ENCODE data around the gene SLC6A7.

Gene SLC6A7

DNA sequence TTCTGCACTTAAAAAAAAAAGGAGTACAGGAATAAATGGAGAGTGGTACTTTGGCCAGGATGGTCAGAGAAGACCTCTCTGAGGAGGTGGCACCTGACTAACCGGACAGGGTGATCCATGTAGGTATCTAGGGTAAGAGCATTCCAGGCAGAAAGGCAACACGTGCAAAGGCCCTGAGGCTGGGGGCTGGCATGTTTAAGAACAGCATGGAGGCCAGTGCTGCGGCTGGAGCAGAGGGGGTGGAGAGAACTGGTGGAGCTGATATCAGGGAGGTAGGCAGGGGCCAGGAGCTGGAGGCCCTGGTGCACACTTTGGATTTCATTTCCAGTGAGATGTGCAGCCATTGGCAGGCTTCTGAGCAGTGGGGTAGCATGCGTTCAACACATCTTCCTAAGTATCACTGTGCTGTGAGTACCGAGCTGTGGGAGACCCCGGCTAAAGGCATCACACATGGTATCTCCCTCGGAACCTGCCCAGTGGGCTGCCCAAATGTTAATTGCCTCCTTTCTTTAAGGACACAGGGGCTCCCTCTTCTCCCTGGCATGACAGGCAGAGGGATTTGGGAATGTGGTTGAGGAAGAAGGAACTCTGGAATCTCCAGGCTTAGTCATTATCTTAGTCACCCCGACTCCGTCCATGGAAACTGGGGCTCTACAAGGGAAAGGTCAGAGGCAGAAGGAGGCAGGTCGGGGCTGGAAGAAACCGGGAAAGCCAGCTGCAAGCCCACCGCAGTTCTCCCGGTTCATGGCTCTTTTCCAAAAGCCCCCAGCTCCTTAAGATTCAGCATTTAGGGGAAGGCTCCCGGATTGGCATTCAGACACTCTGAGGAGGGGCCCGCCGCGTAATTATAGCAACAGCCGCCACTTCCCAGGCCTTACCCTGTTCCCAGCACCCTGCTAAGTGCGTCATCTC is 18.6 kb downstream of the SLC6A7 start:
- no peak overlapping the region for H3K14ac ChIP-seq (ENCODE audit: low read length in 2 of 2)
- H4K8ac ChIP-seq (ENCODE audit: low read length), result no peak overlapping the region
- H2BK15ac ChIP-seq (ENCODE audit: low read depth, poor library complexity, severe bottlenecking), result no peak overlapping the region
- no peaks in the 10 kb centered on the region for H3K27me3 ChIP-seq (ENCODE audit: control insufficient read depth in 1 of 2, insufficient read depth in 1 of 2, low read length in 2 of 2)
- no peak overlapping the region for H2BK120ac ChIP-seq (ENCODE audit: low read depth, low read length)
- peak overlapping the region in 1 of 2 experiments; percentile 17 for H3K4ac ChIP-seq (ENCODE audit: low read depth in 1 of 2, low read length in 2 of 2)
- no peak overlapping the region for H4K91ac ChIP-seq (ENCODE audit: low read length)
- H3K4me2 ChIP-seq (ENCODE audit: low read length, poor library complexity, severe bottlenecking), result no peak overlapping the region
- peaks cover 17% of the 10 kb centered on the region for H3K4me1 ChIP-seq (ENCODE audit: control insufficient read depth, insufficient read depth, low read depth, low read length)
- H3K23ac ChIP-seq (ENCODE audit: low read length in 2 of 2), result no peak overlapping the region
- H3K9me3 ChIP-seq (ENCODE audit: control insufficient read depth, low read length), result no peaks in the 10 kb centered on the region
- H2AFZ ChIP-seq (ENCODE audit: low read depth, low read length), result no peak overlapping the region
- no peaks in the 10 kb centered on the region for H3K36me3 ChIP-seq (ENCODE audit: control insufficient read depth in 1 of 2, insufficient read depth in 2 of 2, low read depth in 1 of 2, low read length in 2 of 2)
- H2AK5ac ChIP-seq (ENCODE audit: low read length, severe bottlenecking), result no peak overlapping the region
- H3K79me1 ChIP-seq (replicated peaks; ENCODE audit: low read length, poor library complexity, severe bottlenecking), result no peaks in the 10 kb centered on the region
- WGBS, result 73% methylated on average over 19 of the region's 19 CpGs
- H3K4me3 ChIP-seq (ENCODE audit: insufficient read depth in 1 of 2, low read depth in 1 of 2, low read length in 2 of 2), result no peak overlapping the region
- no peak overlapping the region for H2BK5ac ChIP-seq (ENCODE audit: low read depth, low read length, poor library complexity, severe bottlenecking)
- no peak overlapping the region for H3K27ac ChIP-seq (ENCODE audit: low read length, poor library complexity, severe bottlenecking)
- H2BK12ac ChIP-seq (ENCODE audit: low read length in 2 of 2), result no peak overlapping the region
- peak; percentile 79 for DNase-seq
- H3K18ac ChIP-seq (ENCODE audit: low read depth in 1 of 2, low read length in 2 of 2), result no peak overlapping the region
- peak overlapping the region; percentile 65 for H3K9ac ChIP-seq (ENCODE audit: low read length)

DNA sequence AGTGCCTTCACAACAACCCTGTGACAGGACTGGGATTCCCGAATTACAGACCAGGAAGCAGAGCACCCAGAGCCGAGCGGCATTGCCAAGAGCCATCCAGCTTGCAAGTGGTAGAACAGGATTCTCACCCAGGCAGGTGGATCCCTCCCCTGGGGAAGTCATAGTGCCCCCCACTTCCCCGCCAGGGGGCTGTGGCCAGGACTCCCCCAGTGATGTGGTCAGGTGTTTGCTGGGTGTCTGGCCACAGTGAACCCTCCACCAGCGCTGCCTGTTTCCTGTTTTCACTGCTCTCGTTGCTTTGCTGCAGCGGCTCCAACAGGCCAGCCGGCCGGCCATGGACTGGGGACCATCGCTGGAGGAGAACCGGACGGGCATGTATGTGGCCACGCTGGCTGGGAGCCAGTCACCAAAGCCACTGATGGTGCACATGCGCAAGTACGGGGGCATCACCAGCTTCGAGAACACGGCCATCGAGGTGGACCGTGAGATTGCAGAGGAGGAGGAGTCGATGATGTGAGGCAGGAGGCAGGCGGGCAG is 19.3 kb downstream of the SLC6A7 start:
- no peak overlapping the region for H3K4me2 ChIP-seq (ENCODE audit: low read length, poor library complexity, severe bottlenecking)
- peak; percentile 68 for DNase-seq
- H2BK5ac ChIP-seq (ENCODE audit: low read depth, low read length, poor library complexity, severe bottlenecking), result no peak overlapping the region
- H3K9ac ChIP-seq (ENCODE audit: low read length), result peak overlapping the region; percentile 65
- H3K36me3 ChIP-seq (ENCODE audit: control insufficient read depth in 1 of 2, insufficient read depth in 2 of 2, low read depth in 1 of 2, low read length in 2 of 2), result no peaks in the 10 kb centered on the region
- H2BK15ac ChIP-seq (ENCODE audit: low read depth, poor library complexity, severe bottlenecking), result no peak overlapping the region
- no peak overlapping the region for H3K27ac ChIP-seq (ENCODE audit: low read length, poor library complexity, severe bottlenecking)
- peak overlapping the region; percentile 42 for H4K8ac ChIP-seq (ENCODE audit: low read length)
- H3K4me1 ChIP-seq (ENCODE audit: control insufficient read depth, insufficient read depth, low read depth, low read length), result peaks cover 17% of the 10 kb centered on the region
- no peak overlapping the region for H3K18ac ChIP-seq (ENCODE audit: low read depth in 1 of 2, low read length in 2 of 2)
- no peak overlapping the region for H3K14ac ChIP-seq (ENCODE audit: low read length in 2 of 2)
- H3K79me1 ChIP-seq (replicated peaks; ENCODE audit: low read length, poor library complexity, severe bottlenecking), result no peaks in the 10 kb centered on the region
- no peak overlapping the region for H4K91ac ChIP-seq (ENCODE audit: low read length)
- H2BK120ac ChIP-seq (ENCODE audit: low read depth, low read length), result no peak overlapping the region
- peak overlapping the region in 1 of 2 experiments; percentile 17 for H3K4ac ChIP-seq (ENCODE audit: low read depth in 1 of 2, low read length in 2 of 2)
- no peak overlapping the region for H2AK5ac ChIP-seq (ENCODE audit: low read length, severe bottlenecking)
- no peak overlapping the region for H2BK12ac ChIP-seq (ENCODE audit: low read length in 2 of 2)
- no peak overlapping the region for H2AFZ ChIP-seq (ENCODE audit: low read depth, low read length)
- no peak overlapping the region for H3K23ac ChIP-seq (ENCODE audit: low read length in 2 of 2)
- H3K4me3 ChIP-seq (ENCODE audit: insufficient read depth in 1 of 2, low read depth in 1 of 2, low read length in 2 of 2), result no peak overlapping the region
- 89% methylated on average over 19 of the region's 21 CpGs for WGBS
- H3K27me3 ChIP-seq (ENCODE audit: control insufficient read depth in 1 of 2, insufficient read depth in 1 of 2, low read length in 2 of 2), result no peaks in the 10 kb centered on the region
- H3K9me3 ChIP-seq (ENCODE audit: control insufficient read depth, low read length), result no peaks in the 10 kb centered on the region

DNA sequence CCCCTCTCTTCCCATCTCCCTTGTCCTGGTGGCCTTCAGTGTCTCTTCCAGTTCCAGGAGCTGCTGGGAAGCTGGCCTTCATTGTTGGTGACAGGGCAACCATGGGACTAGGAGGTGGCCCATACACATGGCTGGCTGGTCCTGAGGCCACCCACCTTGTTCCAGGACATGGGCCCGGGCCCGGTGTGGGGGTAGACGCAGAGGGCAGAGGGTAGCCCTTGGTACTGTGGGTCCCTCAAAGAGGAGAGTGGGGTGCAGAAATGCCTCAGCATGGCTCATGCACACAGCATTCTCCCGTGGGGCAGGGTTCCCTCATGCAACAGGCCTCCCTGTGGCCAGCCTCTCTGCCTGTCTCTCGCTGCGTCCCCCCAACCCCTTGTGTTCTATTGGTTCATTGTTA is 20.8 kb downstream of the SLC6A7 start:
- H4K8ac ChIP-seq (ENCODE audit: low read length), result no peak overlapping the region
- H3K9me3 ChIP-seq (ENCODE audit: control insufficient read depth, low read length), result no peaks in the 10 kb centered on the region
- H3K79me1 ChIP-seq (replicated peaks; ENCODE audit: low read length, poor library complexity, severe bottlenecking), result no peaks in the 10 kb centered on the region
- peak overlapping the region; percentile 29 for H3K9ac ChIP-seq (ENCODE audit: low read length)
- WGBS, result 91% methylated on average over 4 of the region's 6 CpGs
- no peak overlapping the region for H3K4me2 ChIP-seq (ENCODE audit: low read length, poor library complexity, severe bottlenecking)
- H2BK15ac ChIP-seq (ENCODE audit: low read depth, poor library complexity, severe bottlenecking), result no peak overlapping the region
- no peak overlapping the region for H3K14ac ChIP-seq (ENCODE audit: low read length in 2 of 2)
- no peak overlapping the region for H2BK5ac ChIP-seq (ENCODE audit: low read depth, low read length, poor library complexity, severe bottlenecking)
- no peak overlapping the region for H3K4ac ChIP-seq (ENCODE audit: low read depth in 1 of 2, low read length in 2 of 2)
- no peak overlapping the region for H3K18ac ChIP-seq (ENCODE audit: low read depth in 1 of 2, low read length in 2 of 2)
- H3K4me1 ChIP-seq (ENCODE audit: control insufficient read depth, insufficient read depth, low read depth, low read length), result peaks cover 20% of the 10 kb centered on the region
- no peak for DNase-seq
- H2BK12ac ChIP-seq (ENCODE audit: low read length in 2 of 2), result no peak overlapping the region
- H3K4me3 ChIP-seq (ENCODE audit: insufficient read depth in 1 of 2, low read depth in 1 of 2, low read length in 2 of 2), result no peak overlapping the region
- H3K27me3 ChIP-seq (ENCODE audit: control insufficient read depth in 1 of 2, insufficient read depth in 1 of 2, low read length in 2 of 2), result no peaks in the 10 kb centered on the region
- no peak overlapping the region for H3K27ac ChIP-seq (ENCODE audit: low read length, poor library complexity, severe bottlenecking)
- no peaks in the 10 kb centered on the region for H3K36me3 ChIP-seq (ENCODE audit: control insufficient read depth in 1 of 2, insufficient read depth in 2 of 2, low read depth in 1 of 2, low read length in 2 of 2)
- H4K91ac ChIP-seq (ENCODE audit: low read length), result peak overlapping the region; percentile 14
- no peak overlapping the region for H2BK120ac ChIP-seq (ENCODE audit: low read depth, low read length)
- no peak overlapping the region for H3K23ac ChIP-seq (ENCODE audit: low read length in 2 of 2)
- H2AK5ac ChIP-seq (ENCODE audit: low read length, severe bottlenecking), result no peak overlapping the region
- H2AFZ ChIP-seq (ENCODE audit: low read depth, low read length), result no peak overlapping the region

DNA sequence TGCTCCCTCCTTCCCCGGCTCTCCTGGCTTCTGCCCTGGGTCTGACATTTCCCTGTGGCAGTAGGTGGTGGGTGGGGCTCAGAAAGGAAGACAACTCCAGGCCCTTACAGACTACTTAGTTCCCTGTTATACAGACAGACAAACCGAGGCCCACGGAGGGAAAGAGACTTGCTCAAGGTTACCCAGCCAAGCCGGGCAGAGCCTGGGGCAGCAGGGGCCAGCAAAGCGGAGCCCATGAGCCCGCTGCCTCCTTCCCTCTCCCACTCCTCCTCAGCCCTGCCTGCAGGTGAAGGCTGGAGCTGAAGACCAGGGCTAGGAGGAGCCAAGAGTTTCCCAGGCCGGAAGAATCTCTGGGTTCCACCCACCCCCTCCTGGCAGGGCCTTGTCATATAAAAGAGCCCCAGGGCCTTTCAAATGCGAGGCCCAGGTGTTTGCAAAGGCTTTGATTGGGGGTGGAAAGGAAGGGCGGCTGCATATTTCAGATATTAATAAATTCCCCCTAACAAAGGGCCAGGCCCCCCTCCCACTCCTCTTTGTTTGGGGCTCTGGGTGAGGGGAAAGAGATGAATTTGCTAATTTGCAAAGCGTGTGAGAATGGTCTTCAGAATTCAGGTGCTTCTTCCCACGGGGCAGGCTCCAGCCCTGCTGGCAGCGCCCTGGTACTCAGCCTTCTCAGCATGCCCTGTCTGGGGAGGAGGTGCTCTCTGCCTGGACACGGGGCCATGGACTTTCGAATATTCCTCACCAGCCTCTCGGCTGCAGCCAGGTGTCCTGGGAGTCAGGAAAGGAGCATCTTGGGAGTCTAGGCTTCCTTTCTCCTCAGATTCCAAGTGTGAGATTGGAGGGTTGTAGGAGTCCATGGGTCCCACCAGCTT is 21.5 kb downstream of the SLC6A7 start:
- Histone ChIP-seq H3K27me3 (ENCODE audit: control insufficient read depth in 1 of 2, insufficient read depth in 1 of 2, low read length in 2 of 2) (no peaks in the 10 kb centered on the region), H2BK15ac (ENCODE audit: low read depth, poor library complexity, severe bottlenecking) (no peak overlapping the region), H2BK120ac (ENCODE audit: low read depth, low read length) (no peak overlapping the region), H2BK12ac (ENCODE audit: low read length in 2 of 2) (no peak overlapping the region), H3K4ac (ENCODE audit: low read depth in 1 of 2, low read length in 2 of 2) (peak overlapping the region in 1 of 2 experiments; percentile 35), H3K27ac (ENCODE audit: low read length, poor library complexity, severe bottlenecking) (no peak overlapping the region), H3K4me2 (ENCODE audit: low read length, poor library complexity, severe bottlenecking) (no peak overlapping the region), H3K9ac (ENCODE audit: low read length) (peak overlapping the region; percentile 29), H3K9me3 (ENCODE audit: control insufficient read depth, low read length) (no peaks in the 10 kb centered on the region), H3K4me1 (ENCODE audit: control insufficient read depth, insufficient read depth, low read depth, low read length) (peaks cover 19% of the 10 kb centered on the region), H3K36me3 (ENCODE audit: control insufficient read depth in 1 of 2, insufficient read depth in 2 of 2, low read depth in 1 of 2, low read length in 2 of 2) (no peaks in the 10 kb centered on the region), H3K14ac (ENCODE audit: low read length in 2 of 2) (no peak overlapping the region), H4K91ac (ENCODE audit: low read length) (no peak overlapping the region), H4K8ac (ENCODE audit: low read length) (no peak overlapping the region), H3K4me3 (ENCODE audit: insufficient read depth in 1 of 2, low read depth in 1 of 2, low read length in 2 of 2) (no peak overlapping the region), H3K18ac (ENCODE audit: low read depth in 1 of 2, low read length in 2 of 2) (no peak overlapping the region), H2AFZ (ENCODE audit: low read depth, low read length) (no peak overlapping the region), H3K23ac (ENCODE audit: low read length in 2 of 2) (no peak overlapping the region), H2AK5ac (ENCODE audit: low read length, severe bottlenecking) (no peak overlapping the region), H2BK5ac (ENCODE audit: low read depth, low read length, poor library complexity, severe bottlenecking) (no peak overlapping the region), H3K79me1 (replicated peaks; ENCODE audit: low read length, poor library complexity, severe bottlenecking) (no peaks in the 10 kb centered on the region)
- no peak for DNase-seq
- 66% methylated on average over 10 of the region's 15 CpGs for WGBS
